HepG2 (cell line): ENCODE measurements around the gene PNPLA2. TPM values are rescaled to one million over a fixed set of nuclear protein-coding genes. Genes with fewer than 3 reads are reported as not detected.

ENCODE experiments used
- ARID5B ChIP-seq: IDR thresholded peaks from 2 replicates; pipeline ENCODE4 v1.4.0; 2020; ENCODE audit warnings: mild to moderate bottlenecking, missing genetic modification reagents
- ARNT ChIP-seq: fragments of 450-650 bp; IDR thresholded peaks from 2 replicates; pipeline ENCODE4 v1.6.1; 2017
- ARNT2 ChIP-seq: sonication (generic); formaldehyde crosslinking; IDR thresholded peaks from 2 replicates; pipeline ENCODE4 v1.8.0; 2022; ENCODE audit warnings: mild to moderate bottlenecking, low read depth, missing genetic modification reagents, moderate library complexity
- ETV6 ChIP-seq: sonication (generic); formaldehyde crosslinking; conservative IDR thresholded peaks from 2 replicates; pipeline ENCODE4 v1.4.0; 2020; ENCODE audit warnings: missing genetic modification reagents
- GLI4 ChIP-seq: sonication (generic); formaldehyde crosslinking; IDR thresholded peaks from 2 replicates; pipeline ENCODE4 v1.5.1; 2020; ENCODE audit warnings: missing genetic modification reagents, mild to moderate bottlenecking, moderate library complexity, borderline replicate concordance
- IKZF4 ChIP-seq: sonication (generic); formaldehyde crosslinking; IDR thresholded peaks from 2 replicates; pipeline ENCODE4 v1.5.1; 2020; ENCODE audit warnings: borderline replicate concordance, mild to moderate bottlenecking, low read depth, missing genetic modification reagents; ENCODE audit errors: not compliant biosample characterization
- MTF1 ChIP-seq: sonication (generic); formaldehyde crosslinking; IDR thresholded peaks from 2 replicates; pipeline ENCODE4 v1.5.0; 2020; ENCODE audit warnings: missing genetic modification reagents
- NAIF1 ChIP-seq: sonication (generic); formaldehyde crosslinking; IDR thresholded peaks from 2 replicates; pipeline ENCODE4 v1.5.0; 2020; ENCODE audit warnings: mild to moderate bottlenecking, missing genetic modification reagents, borderline replicate concordance
- NFRKB ChIP-seq: fragments of 450-650 bp; IDR thresholded peaks from 2 replicates; pipeline ENCODE4 v1.6.1; 2017
- PRPF4 ChIP-seq: fragments of 200-400 bp; formaldehyde crosslinking; IDR thresholded peaks from 2 replicates; pipeline ENCODE4 v1.6.1; 2016; ENCODE audit warnings: low read length, low read depth; ENCODE audit not compliant: poor library complexity, severe bottlenecking
- SRF ChIP-seq: IDR thresholded peaks from 2 replicates; pipeline ENCODE4 v1.6.1; 2011; ENCODE audit warnings: mild to moderate bottlenecking, low read depth, low read length, moderate library complexity
- U2AF1 ChIP-seq: fragments of 200-400 bp; formaldehyde crosslinking; optimal IDR thresholded peaks from 2 replicates; pipeline ENCODE3; 2017; ENCODE audit warnings: mild to moderate bottlenecking, low read depth, low read length
- ZBTB4 ChIP-seq: sonication (generic); formaldehyde crosslinking; IDR thresholded peaks from 2 replicates; pipeline ENCODE4 v1.4.0; 2020; ENCODE audit warnings: missing genetic modification reagents, mild to moderate bottlenecking, borderline replicate concordance
- ZNF414 ChIP-seq: sonication (generic); formaldehyde crosslinking; IDR thresholded peaks from 2 replicates; pipeline ENCODE4 v1.5.0; 2020; ENCODE audit warnings: missing genetic modification reagents
- ZNF558 ChIP-seq: sonication (generic); formaldehyde crosslinking; IDR thresholded peaks from 2 replicates; pipeline ENCODE4 v1.9.0; 2022; ENCODE audit warnings: mild to moderate bottlenecking, missing genetic modification reagents, borderline replicate concordance
- polyA plus RNA-seq, 8 experiments: library from polyadenylated mRNA; depleted of rRNA in 3 of 8; stranded (reverse) in 7 of 8; unstranded in 1 of 8; fragments of >200 nt; fragmentation: Illumina TruSeq in 4 of 8; extraction: Trizol in 4 of 8; gene quantifications; 2 replicates each; pipeline versions ENCODE4 v1.2.1 to v1.2.3, GENCODE V29; 2011 to 2016; ENCODE audit warnings: low read depth in 4 of 8, missing spikeins in 1 of 8, mixed read lengths in 1 of 8; ENCODE audit not compliant: insufficient read depth in 1 of 8
- total RNA-seq, 5 experiments: library from RNA; depleted of rRNA; stranded (reverse); fragments of >200 nt; fragmentation: Illumina TruSeq; extraction: Trizol; gene quantifications; 2 replicates each; pipeline ENCODE4 v1.2.3, GENCODE V29; 2016; ENCODE audit warnings: low read depth in 1 of 5

The PNPLA2 gene
- total and polyA plus RNA-seq, 2 of the 13 experiments (the other 11 are each of a cell fraction or from before 2014, with no cell fraction given) = 10.5 to 43.2 TPM

GRCh38 chr11:842370-843002 is 23.8 kb downstream of the PNPLA2 start, which contains the start of the genes POLR2L and TSPAN4 (continued):
- TF ChIP-seq ZBTB4 (CRISPR knock-in tag) = no peak
- TF ChIP-seq NAIF1 (CRISPR knock-in tag) = peak; percentile 49; the same call in 1 of the 2 replicates
- no peak for TF ChIP-seq PRPF4
- TF ChIP-seq GLI4 (CRISPR knock-in tag) = peak; percentile 95
- TF ChIP-seq ETV6 (CRISPR knock-in tag) = peak; percentile 46; the same call in 1 of the 2 replicates
- TF ChIP-seq ARID5B (CRISPR knock-in tag) = no peak
- TF ChIP-seq ARNT = no peak
- TF ChIP-seq IKZF4 (CRISPR knock-in tag) = peak; percentile 87
- no peak for TF ChIP-seq U2AF1
- no peak for TF ChIP-seq ZNF414 (CRISPR knock-in tag)
- no peak for TF ChIP-seq MTF1 (CRISPR knock-in tag)
- peak; percentile 91 for TF ChIP-seq ARNT2
- peak; percentile 67; the same call in 1 of the 2 replicates for TF ChIP-seq ZNF558 (CRISPR knock-in tag)
- TF ChIP-seq NFRKB = no peak
- no peak for TF ChIP-seq SRF
